GM19238 (cell line): ENCODE measurements around the gene CDH19.

ENCODE experiments used
- DNase-seq: peaks from one replicate; pipeline ENCODE4 v3.0.0; 2011; ENCODE audit warnings: low spot score; ENCODE audit not compliant: insufficient read length

Gene CDH19

DNA sequence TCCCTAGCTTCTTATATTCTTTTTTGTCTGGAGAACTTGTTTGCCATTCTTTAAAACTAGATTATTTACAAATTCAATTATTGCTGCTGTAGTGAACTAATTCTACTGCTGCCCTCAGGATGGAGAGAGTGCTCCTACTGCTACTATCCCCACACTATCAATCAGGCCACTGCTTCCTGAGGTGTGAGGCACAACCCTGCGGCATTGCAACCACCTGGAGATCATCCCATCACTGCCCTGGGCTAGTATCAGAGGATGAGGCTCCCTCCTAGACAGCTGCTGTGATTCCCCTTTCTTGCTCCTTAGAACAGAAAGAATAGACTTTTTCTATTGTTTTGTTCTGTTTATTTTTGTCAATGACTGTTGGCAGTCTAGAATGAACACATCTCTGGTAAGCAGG, 146.6 kb downstream of the CDH19 start:
- DNase-seq, result no peak
